Neural cell (in vitro differentiated cells): Measurements from ENCODE around the gene NBDY. TPM values are rescaled to one million over a fixed set of nuclear protein-coding genes. Genes with fewer than 3 reads are reported as not detected.
"Not testable (repeated sequence)": the region's sequence is repeated elsewhere in the genome, so short reads cannot be mapped to it uniquely, and the experiment has no call there.

Experiments
- H2AFZ ChIP-seq: fragments of 200-600, 300-800 bp; sonication (generic), shearing (Covaris generic); 2 replicates; pipeline ENCODE4 v1.6.0; 2014; ENCODE audit warnings: low read depth, mild to moderate bottlenecking, antibody characterized with exemption, low read length, moderate library complexity
- H3F3A ChIP-seq: fragments of 200-600 bp; shearing (Covaris generic); 2 replicates; pipeline ENCODE4 v1.6.1; 2016; ENCODE audit warnings: mild to moderate bottlenecking, moderate library complexity, mixed read lengths, antibody characterized with exemption, low read length; ENCODE audit not compliant: insufficient read depth, poor library complexity, severe bottlenecking
- H3K27ac ChIP-seq: fragments of 200-600, 300-800 bp; sonication (generic), shearing (Covaris generic); 2 replicates; pipeline ENCODE4 v1.5.1; 2014; ENCODE audit warnings: mild to moderate bottlenecking, low read length, moderate library complexity
- H3K27me3 ChIP-seq: fragments of 300-800, 200-600 bp; sonication (generic), shearing (Covaris generic); 2 replicates; pipeline ENCODE4 v1.6.0; 2014; ENCODE audit warnings: mild to moderate bottlenecking, low read depth, low read length, moderate library complexity; ENCODE audit not compliant: insufficient read depth
- H3K36me3 ChIP-seq: fragments of 300-800, 200-600 bp; sonication (generic), shearing (Covaris generic); 2 replicates; pipeline ENCODE4 v1.5.1; 2014; ENCODE audit warnings: mild to moderate bottlenecking, antibody characterized with exemption, low read length, moderate library complexity; ENCODE audit not compliant: insufficient read depth
- H3K4me2 ChIP-seq: fragments of 300-800, 200-600 bp; sonication (generic), shearing (Covaris generic); 2 replicates; pipeline ENCODE4 v1.6.0; 2014; ENCODE audit warnings: mild to moderate bottlenecking, low read length
- H3K4me3 ChIP-seq: fragments of 300-800, 200-600 bp; sonication (generic), shearing (Covaris generic); 2 replicates; pipeline ENCODE4 v1.5.1; 2014; ENCODE audit warnings: mild to moderate bottlenecking, low read length, moderate library complexity
- H3K79me2 ChIP-seq: fragments of 200-600 bp; shearing (Covaris generic); replicated peaks from 2 replicates; pipeline ENCODE4 v1.6.0; 2014; ENCODE audit warnings: mild to moderate bottlenecking, low read length, moderate library complexity; ENCODE audit not compliant: insufficient read depth
- H3K9ac ChIP-seq: fragments of 300-800, 200-600 bp; sonication (generic), shearing (Covaris generic); 2 replicates; pipeline ENCODE4 v1.6.1; 2016; ENCODE audit warnings: mild to moderate bottlenecking, low read length, mixed read lengths
- H3K9me2 ChIP-seq: fragments of 200-600 bp; shearing (Covaris generic); 2 replicates; pipeline ENCODE4 v1.6.1; 2016; ENCODE audit warnings: mild to moderate bottlenecking, low read length, mixed read lengths; ENCODE audit not compliant: insufficient read depth
- H3K9me3 ChIP-seq: fragments of 200-600, 300-800 bp; sonication (generic), shearing (Covaris generic); 2 replicates; pipeline ENCODE4 v1.6.1; 2016; ENCODE audit warnings: mild to moderate bottlenecking, mixed run types, low read length, moderate library complexity, mixed read lengths
- H4K20me1 ChIP-seq: fragments of 200-600 bp; shearing (Covaris generic); 2 replicates; pipeline ENCODE4 v1.6.1; 2016; ENCODE audit warnings: mild to moderate bottlenecking, mixed run types; ENCODE audit not compliant: insufficient read depth
- EP300 ChIP-seq: fragments of 450-650 bp; conservative IDR thresholded peaks from 2 replicates; pipeline ENCODE4 v1.6.1; 2014; ENCODE audit warnings: antibody characterized with exemption, mild to moderate bottlenecking, moderate library complexity; ENCODE audit not compliant: poor library complexity, severe bottlenecking
- EZH2 ChIP-seq: fragments of 200-600, 300-800 bp; shearing (Covaris generic), sonication (generic); IDR thresholded peaks from 2 replicates; pipeline ENCODE4 v1.6.1; 2014; ENCODE audit warnings: antibody characterized with exemption, low read length, borderline replicate concordance, mild to moderate bottlenecking; ENCODE audit not compliant: insufficient read depth, poor library complexity, severe bottlenecking
- MXI1 ChIP-seq: fragments of 450-650 bp; conservative IDR thresholded peaks from 2 replicates; pipeline ENCODE4 v1.6.1; 2014; ENCODE audit warnings: antibody characterized with exemption, mild to moderate bottlenecking; ENCODE audit not compliant: poor library complexity, severe bottlenecking
- POLR2AphosphoS5 ChIP-seq: IDR thresholded peaks from 2 replicates; pipeline ENCODE4 v1.6.1; 2012
- RAD21 ChIP-seq: fragments of 450-650 bp; conservative IDR thresholded peaks from 2 replicates; pipeline ENCODE4 v1.6.1; 2014; ENCODE audit warnings: antibody characterized with exemption, mild to moderate bottlenecking, moderate library complexity
- SMC3 ChIP-seq: fragments of 450-650 bp; conservative IDR thresholded peaks from 2 replicates; pipeline ENCODE4 v1.6.1; 2014; ENCODE audit warnings: antibody characterized with exemption, mild to moderate bottlenecking, moderate library complexity; ENCODE audit not compliant: poor library complexity
- TAF1 ChIP-seq: IDR thresholded peaks from 2 replicates; pipeline ENCODE4 v1.6.1; 2012; ENCODE audit warnings: low read depth
- polyA plus RNA-seq: library from polyadenylated mRNA; depleted of rRNA; stranded (reverse); fragments of >200 nt; gene quantifications from 2 replicates; pipeline ENCODE4 v1.2.3, GENCODE V29; 2014
- TF ChIP-seq, protein P1 (sequence below): fragments of 450-650 bp; IDR thresholded peaks from 2 replicates; pipeline ENCODE4 v1.5.1; 2014; ENCODE audit warnings: antibody characterized with exemption, mild to moderate bottlenecking, moderate library complexity; ENCODE audit not compliant: poor library complexity, severe bottlenecking
- TF ChIP-seq, protein P2 (sequence below): IDR thresholded peaks from 2 replicates; pipeline ENCODE4 v1.6.1; 2012; ENCODE audit warnings: borderline replicate concordance

NBDY gene
- polyA plus RNA-seq, 1 donor from 2014 or later = 29.7 TPM

DNA sequence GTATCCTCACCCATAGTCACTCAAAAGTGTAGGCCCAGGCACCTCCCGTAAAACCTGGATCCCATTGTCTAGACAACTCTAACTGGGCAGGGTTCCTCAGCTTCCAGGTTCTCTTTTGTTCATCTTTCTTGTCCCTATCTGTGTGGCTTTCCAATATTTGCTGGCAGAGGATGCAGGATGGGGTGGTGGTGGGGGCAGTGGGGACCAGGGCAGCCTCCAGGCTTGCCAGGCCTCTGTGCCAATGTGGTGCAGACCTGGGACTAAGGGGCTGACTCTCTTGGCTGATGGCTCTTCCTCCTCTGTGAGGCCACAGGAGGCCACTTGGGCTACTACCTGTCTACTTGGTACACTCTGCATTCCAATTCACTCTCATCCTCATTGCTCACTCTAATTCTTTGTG is 76.4 kb downstream of the NBDY start:
- no peak overlapping the region for H3K9ac ChIP-seq
- no peaks in the 10 kb centered on the region for H3K9me2 ChIP-seq
- H4K20me1 ChIP-seq = no peaks in the 10 kb centered on the region
- H2AFZ ChIP-seq = no peak overlapping the region
- no peak for TF ChIP-seq EZH2
- TF ChIP-seq TAF1 = no peak
- TF ChIP-seq, protein P1, sequence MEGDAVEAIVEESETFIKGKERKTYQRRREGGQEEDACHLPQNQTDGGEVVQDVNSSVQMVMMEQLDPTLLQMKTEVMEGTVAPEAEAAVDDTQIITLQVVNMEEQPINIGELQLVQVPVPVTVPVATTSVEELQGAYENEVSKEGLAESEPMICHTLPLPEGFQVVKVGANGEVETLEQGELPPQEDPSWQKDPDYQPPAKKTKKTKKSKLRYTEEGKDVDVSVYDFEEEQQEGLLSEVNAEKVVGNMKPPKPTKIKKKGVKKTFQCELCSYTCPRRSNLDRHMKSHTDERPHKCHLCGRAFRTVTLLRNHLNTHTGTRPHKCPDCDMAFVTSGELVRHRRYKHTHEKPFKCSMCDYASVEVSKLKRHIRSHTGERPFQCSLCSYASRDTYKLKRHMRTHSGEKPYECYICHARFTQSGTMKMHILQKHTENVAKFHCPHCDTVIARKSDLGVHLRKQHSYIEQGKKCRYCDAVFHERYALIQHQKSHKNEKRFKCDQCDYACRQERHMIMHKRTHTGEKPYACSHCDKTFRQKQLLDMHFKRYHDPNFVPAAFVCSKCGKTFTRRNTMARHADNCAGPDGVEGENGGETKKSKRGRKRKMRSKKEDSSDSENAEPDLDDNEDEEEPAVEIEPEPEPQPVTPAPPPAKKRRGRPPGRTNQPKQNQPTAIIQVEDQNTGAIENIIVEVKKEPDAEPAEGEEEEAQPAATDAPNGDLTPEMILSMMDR = no peak
- TF ChIP-seq RAD21 = no peak
- no peak for TF ChIP-seq SMC3
- TF ChIP-seq EP300 = no peak
- TF ChIP-seq, protein P2, sequence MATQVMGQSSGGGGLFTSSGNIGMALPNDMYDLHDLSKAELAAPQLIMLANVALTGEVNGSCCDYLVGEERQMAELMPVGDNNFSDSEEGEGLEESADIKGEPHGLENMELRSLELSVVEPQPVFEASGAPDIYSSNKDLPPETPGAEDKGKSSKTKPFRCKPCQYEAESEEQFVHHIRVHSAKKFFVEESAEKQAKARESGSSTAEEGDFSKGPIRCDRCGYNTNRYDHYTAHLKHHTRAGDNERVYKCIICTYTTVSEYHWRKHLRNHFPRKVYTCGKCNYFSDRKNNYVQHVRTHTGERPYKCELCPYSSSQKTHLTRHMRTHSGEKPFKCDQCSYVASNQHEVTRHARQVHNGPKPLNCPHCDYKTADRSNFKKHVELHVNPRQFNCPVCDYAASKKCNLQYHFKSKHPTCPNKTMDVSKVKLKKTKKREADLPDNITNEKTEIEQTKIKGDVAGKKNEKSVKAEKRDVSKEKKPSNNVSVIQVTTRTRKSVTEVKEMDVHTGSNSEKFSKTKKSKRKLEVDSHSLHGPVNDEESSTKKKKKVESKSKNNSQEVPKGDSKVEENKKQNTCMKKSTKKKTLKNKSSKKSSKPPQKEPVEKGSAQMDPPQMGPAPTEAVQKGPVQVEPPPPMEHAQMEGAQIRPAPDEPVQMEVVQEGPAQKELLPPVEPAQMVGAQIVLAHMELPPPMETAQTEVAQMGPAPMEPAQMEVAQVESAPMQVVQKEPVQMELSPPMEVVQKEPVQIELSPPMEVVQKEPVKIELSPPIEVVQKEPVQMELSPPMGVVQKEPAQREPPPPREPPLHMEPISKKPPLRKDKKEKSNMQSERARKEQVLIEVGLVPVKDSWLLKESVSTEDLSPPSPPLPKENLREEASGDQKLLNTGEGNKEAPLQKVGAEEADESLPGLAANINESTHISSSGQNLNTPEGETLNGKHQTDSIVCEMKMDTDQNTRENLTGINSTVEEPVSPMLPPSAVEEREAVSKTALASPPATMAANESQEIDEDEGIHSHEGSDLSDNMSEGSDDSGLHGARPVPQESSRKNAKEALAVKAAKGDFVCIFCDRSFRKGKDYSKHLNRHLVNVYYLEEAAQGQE = no peak
- no peak for TF ChIP-seq MXI1
- no peak for TF ChIP-seq POLR2AphosphoS5
- no peaks in the 10 kb centered on the region for H3K36me3 ChIP-seq
- no peaks in the 10 kb centered on the region for H3K27me3 ChIP-seq
- no peaks in the 10 kb centered on the region for H3K9me3 ChIP-seq
- H3F3A ChIP-seq = no peaks in the 10 kb centered on the region
- no peak overlapping the region for H3K27ac ChIP-seq
- no peaks in the 10 kb centered on the region for H3K79me2 ChIP-seq
- H3K4me3 ChIP-seq = no peak overlapping the region
- no peak overlapping the region for H3K4me2 ChIP-seq

- not testable (repeated sequence) for H3F3A ChIP-seq, H4K20me1 ChIP-seq, H3K4me3 ChIP-seq, H3K9ac ChIP-seq, H3K79me2 ChIP-seq, H3K27ac ChIP-seq, H3K4me2 ChIP-seq, H3K9me2 ChIP-seq, H3K9me3 ChIP-seq, H3K27me3 ChIP-seq, H2AFZ ChIP-seq, H3K36me3 ChIP-seq
These were observed 77.1 kb downstream of the NBDY start for GRCh38 chrX:56806176-56806575.

DNA sequence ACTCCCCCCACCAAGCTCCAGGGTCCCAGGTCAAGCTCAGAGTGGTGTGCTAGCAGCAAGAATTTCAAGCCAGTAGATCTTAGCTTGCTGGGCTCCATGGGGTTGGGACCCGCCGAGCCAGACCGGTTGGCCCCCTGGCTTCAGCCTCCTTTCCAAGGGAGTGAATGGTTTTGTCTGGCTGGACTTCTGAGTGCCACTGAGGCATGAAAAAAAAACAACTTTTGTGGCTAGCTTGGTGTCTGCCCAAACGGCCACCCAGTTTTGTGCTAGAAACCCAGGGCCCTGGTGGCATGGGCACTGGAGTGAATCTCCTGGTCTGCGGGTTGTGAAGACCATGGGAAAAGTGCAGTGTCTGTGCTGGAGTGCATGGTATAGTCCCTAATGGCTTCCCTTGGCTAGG is 82.6 kb downstream of the NBDY start:
- Histone ChIP-seq H4K20me1 (no peaks in the 10 kb centered on the region), H2AFZ (no peak overlapping the region), H3K9me2 (no peaks in the 10 kb centered on the region), H3K36me3 (no peaks in the 10 kb centered on the region), H3K27me3 (no peaks in the 10 kb centered on the region), H3K79me2 (peaks cover 3% of the 10 kb centered on the region), H3K4me2 (no peak overlapping the region), H3K4me3 (no peak overlapping the region), H3K27ac (no peak overlapping the region), H3F3A (no peaks in the 10 kb centered on the region), H3K9ac (no peak overlapping the region), H3K9me3 (no peaks in the 10 kb centered on the region)
- TF ChIP-seq SMC3 (no peak), MXI1 (no peak), POLR2AphosphoS5 (no peak), TAF1 (no peak), RAD21 (no peak), EP300 (no peak), EZH2 (no peak)
- TF ChIP-seq, protein P1 = no peak
- TF ChIP-seq, protein P2 = no peak
